ENCODE results near the gene ATXN2.
A peak's percentile ranks its signal among the peaks of the same experiment; 100 is the strongest.
"Not testable (repeated sequence)": the region's sequence is repeated elsewhere in the genome, so short reads cannot be mapped to it uniquely, and the experiment has no call there.

ATXN2 gene

GRCh38 chr12:111573476-111573875, 25.6 kb downstream of the ATXN2 start:
- DNase-seq = no peak

GRCh38 chr12:111570084-111570961, 28.8 kb downstream of the ATXN2 start:
- no peak for DNase-seq

GRCh38 chr12:111569363-111570083, 29.6 kb downstream of the ATXN2 start:
- DNase-seq = no peak

DNA sequence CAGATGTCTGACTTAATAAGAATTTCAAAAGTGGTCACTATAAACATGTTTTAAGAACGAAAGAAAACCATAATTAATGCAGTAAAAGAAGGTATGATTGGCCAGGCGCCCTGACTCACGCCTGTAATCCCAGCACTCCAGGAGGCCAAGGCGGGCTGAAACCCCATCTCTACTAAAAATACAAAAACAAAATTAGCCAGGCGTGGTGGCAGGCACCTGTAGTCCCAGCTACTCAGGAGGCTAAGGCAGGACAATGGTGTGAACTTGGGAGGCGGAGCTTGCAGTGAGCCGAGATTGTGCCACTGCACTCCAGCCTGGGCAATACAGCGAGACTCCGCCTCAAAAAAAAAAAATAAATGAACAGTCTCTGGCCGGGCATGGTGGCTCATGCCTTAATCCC, 38.3 kb downstream of the ATXN2 start:
- not testable (repeated sequence) for DNase-seq

GRCh38 chr12:111558107-111558376, 41.1 kb downstream of the ATXN2 start:
- DNase-seq = no peak

DNA sequence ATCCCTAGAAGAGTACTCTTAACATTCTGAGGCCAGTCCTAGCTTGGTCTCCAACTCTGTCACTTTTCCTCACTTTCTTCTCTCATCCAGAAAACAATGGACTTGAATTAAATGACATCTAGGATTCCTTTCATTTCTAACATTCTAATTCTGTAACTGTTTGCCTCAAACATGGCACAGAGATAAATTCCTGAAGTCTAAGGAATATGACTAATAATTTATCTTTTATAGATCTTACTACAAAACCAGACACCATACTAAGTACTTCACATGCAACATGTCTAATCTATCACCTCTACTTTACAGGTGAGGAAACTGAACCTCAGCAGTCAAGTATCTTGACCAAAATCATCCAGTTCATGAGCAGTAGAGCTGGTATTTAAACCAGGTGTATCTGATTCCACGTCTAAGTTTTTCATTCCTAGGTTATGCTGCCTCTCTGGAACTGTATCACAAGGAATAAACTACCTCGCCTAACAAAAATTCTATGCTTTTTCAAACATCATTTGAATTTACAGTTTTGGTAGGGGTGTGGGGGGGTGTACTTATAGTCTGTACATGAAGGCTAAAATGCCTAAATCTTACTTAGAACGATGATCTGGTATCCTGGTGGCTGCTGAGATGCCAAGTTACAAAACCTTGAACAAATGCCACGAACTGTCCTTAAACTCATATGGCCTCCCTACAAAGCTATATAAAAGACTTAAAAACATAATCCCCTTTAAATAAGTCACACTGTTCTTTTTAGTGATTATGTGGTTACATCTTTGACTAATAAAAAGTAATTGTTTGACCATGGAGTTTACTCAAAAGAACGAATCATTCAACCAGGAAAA, 41.6 kb downstream of the ATXN2 start:
- no peak for DNase-seq

DNA sequence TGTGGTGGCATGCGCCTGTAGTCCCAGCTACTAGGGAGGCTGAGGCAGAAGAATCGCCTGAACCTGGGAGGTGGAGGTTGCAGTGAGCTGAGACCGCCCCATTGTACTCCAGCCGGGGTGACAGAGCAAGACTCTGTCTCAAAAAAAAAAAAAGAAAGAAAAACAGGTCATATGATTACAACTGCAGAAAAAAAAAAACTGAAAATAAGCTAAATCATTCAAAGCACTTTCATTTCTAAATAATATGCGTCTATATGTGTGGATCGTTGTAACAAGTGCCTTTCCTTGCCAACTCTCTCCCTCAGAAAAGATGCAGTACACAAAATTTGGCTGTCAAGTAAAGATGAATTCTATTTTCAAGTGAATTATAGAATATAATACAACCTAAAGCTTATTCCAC, 42.4 kb downstream of the ATXN2 start:
- no peak for DNase-seq

DNA sequence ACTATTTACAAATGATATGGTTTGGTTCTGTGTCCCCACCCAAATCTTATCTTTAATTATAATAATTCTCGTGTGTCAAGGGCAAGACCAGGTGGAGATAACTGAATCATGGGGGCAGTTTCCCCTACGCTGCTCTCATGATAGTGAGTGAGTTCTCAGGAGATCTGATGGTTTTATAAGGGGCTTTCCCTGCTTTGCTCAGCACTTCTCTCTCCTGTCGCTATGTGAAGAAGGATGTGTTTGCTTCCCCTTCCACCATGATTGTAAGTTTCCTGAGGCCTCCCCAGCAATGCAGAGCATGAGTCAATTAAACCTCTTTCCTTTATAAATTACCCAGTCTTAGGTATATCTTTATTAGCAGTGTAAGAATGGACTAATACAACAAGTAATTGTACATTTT, 43.8 kb downstream of the ATXN2 start:
- DNase-seq = not testable (repeated sequence)

- DNase-seq = no peak
These were observed 52.2 kb downstream of the ATXN2 start for GRCh38 chr12:111546758-111547383.

DNA sequence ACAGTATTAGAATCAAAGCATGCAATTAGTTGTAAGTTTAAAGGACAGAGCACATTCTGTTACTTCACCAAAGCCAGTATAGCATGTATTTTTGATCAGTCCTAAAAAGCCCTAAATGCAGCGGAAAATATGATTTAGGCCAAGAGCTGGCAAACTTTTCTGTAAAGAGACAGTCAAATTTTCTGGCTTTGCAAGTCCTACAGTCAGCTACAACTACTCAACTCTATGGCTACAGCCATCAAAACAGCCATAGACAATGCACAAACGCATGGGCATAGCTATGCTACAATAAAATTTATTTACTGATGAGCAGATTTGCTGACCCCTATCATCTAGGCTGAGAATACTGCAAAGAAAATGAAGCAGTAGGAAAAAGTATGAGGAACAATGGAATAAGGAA, 52.9 kb downstream of the ATXN2 start:
- DNase-seq = no peak

DNA sequence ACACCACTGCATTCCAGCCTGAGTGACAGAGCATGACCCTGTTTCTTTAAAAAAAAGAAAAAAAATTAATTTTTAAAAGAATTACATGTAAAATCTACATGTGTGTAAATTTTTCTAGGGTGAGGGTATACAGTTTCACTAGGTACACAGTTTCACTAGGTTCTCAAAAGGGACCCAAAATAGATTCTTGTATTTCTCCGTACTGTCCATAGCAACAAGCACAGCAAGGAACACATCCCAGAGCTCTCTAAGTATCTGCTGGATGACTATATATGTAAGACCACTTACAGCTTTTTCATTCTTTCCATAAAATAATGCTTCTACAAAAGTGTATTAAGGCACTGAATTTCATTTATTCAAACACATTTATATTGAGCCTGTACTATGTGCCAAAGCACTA, 55.1 kb downstream of the ATXN2 start:
- no peak for DNase-seq

DNA sequence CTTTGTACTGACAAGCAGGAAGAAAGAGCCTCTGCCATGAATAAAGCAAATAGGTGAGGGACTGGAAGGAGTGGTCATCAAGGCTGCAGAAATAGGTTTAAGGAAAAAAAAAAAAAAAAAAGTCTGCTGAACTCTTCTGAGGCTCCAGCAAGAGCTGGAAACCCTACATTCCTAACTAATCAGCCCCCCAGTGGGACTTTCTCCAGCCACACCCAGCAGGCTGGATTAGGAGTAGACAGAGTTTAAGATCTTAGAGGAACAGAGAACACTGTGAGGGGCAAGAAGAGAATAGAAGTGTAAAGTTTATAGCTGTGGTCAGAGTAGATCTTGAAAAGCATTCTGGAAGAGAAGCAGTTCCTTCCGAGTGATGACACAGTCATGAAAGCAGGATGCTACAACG, 66.4 kb downstream of the ATXN2 start:
- DNase-seq = no peak

GRCh38 chr12:111529424-111530368, 69.4 kb downstream of the ATXN2 start:
- peak; percentile 51 for DNase-seq

GRCh38 chr12:111523587-111524167, 75.4 kb downstream of the ATXN2 start:
- DNase-seq = no peak

DNA sequence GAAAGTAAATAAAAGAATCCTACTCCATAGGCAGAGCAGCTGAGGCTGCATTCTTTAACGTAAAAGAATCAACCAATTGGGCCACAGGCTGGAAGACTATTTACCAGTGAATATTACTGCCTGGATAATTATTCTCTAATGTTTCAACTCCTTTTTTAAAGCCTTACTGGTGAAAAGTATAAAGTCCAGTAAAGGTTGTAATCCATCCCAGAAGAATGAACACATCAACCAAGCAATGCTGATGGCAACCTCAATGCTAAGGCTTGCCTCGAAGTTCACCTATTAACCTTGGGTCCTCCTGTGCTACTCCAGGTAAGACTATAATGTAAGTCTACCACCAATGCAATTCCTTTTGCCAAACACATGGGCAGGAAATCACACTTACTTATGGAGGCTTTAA, 77.3 kb downstream of the ATXN2 start:
- no peak for DNase-seq

DNA sequence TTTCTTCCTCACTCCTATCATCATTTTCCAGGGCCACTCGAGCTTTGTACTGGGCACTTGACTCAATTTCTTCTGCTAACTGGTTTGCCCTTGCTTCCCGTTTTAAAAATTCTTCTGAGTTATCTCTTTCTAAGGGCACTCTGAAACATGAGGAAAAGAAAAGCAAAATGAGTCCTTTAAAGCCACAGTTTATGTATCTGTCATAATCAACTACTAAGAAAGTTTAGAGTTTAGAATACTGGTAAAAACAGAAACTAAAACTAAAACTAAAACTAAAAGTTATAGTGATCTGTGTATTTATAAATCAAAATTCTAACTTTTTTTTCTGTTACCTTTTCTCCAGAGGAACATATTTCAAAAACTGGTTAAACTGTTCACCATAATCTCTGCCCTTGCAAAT, 79.2 kb downstream of the ATXN2 start:
- no peak for DNase-seq

DNA sequence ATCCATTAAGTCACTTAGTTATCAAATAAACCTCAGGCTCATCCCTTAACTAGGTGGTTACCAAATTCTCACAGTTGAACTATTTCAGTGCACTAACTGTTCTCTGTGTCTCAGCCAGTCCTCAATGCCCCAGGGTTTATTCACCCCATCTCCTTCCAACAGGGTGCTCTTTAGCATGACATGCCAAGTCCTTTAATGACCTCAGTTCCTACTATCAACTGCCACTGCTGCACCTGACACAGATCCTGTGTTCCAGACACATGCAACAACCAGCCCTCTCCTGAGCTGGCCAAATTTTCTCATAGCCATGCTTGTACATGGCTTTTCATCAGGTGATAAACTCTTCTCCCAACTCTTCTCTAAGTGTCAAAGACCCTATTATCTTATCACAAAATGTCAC, 80.0 kb downstream of the ATXN2 start:
- no peak for DNase-seq

DNA sequence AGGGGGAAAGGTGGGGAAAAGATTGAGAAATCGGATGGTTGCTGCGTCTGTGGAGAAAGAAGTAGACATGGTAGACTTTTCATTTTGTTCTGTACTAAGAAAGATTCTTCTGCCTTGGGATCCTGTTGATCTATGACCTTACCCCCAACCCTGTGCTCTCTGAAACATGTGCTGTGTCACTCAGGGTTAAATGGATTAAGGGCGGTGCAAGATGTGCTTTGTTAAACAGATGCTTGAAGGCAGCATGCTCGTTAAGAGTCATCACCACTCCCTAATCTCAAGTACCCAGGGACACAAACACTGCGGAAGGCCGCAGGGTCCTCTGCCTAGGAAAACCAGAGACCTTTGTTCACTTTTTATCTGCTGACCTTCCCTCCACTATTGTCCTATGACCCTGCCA, 91.4 kb downstream of the ATXN2 start:
- DNase-seq = not testable (repeated sequence)

- DNase-seq = not testable (repeated sequence)
These were observed 91.9 kb downstream of the ATXN2 start for GRCh38 chr12:111507258-111507657.

DNA sequence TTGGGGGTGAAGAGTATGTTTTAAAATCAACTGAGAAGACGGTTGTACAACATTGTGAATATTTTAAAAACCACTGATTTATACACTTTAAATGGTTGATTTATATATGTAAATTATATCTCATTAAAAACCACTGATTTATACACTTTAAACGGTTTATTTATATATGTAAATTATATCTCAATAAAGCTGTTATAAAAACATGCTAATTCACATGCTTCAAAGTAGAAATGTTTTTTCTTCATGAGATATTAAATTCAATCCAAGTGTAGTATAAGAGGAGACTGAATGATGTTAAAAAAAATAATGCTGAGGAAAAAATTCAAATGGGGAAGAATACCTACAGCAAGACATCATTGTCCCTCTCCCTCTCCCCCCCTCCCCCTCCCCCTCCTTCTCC, 92.9 kb downstream of the ATXN2 start:
- no peak for DNase-seq

GRCh38 chr12:111505601-111506036, 93.5 kb downstream of the ATXN2 start:
- no peak for DNase-seq

Data from femur (tissue), 1 donor.